Measurements from ENCODE around the gene RUSC2. TPM values are rescaled to one million over a fixed set of nuclear protein-coding genes. Genes with fewer than 3 reads are reported as not detected.
A peak's percentile ranks its signal among the peaks of the same experiment; 100 is the strongest.

The RUSC2 gene
- total and polyA plus RNA-seq, 2 of the 4 experiments (the other 2 are of a cell fraction), result 17.4 to 35.4 TPM

DNA sequence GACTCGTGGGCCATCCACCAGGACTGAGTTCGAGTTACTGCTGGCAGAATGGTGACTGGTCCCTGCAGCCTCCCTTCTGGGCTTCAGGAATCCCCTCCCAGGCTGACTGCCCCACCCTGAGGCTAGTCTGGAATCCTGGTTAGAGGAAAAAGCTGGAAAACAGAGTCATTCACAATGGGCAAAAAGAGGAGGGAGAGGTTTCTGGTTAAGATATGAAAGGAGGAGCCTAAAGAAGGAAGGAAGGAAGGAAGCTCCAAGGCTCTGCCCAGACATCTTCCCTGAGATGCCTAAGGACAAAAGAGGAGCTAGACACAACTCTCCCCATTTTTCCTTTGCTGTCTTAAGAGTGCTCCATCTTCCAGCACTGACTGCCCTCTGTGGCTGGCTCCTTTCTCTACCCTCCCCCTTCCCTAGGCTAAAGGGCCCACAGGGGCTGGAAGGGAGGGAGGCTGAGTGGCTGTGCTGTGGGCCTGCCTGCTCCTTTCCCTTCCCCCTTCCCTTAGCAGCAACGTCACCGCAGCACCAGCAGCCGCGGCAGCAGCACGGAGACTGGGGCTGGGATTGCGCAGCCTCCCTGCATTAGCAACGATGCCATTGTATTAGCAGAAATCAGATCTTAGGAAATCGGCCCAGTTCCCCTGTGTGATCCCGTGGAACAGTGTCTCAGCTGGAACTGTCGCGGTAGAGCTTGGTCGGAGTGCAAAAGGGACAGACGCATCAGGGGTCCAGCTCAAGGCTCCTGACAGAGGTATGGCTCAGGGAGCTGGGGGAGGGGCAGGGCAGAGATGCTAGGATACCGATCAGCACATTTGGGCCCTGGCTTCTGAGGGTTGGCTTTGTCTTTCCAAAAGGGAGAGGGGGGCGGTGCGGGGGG is 48.7 kb downstream of the RUSC2 start (continued):
- TF ChIP-seq MAFK (IDR thresholded peaks at IDR 0.05; ENCODE audit: low read depth, low read length) (no peak), SMC3 (IDR thresholded peaks at IDR 0.05; ENCODE audit: low read depth, low read length) (no peak), CHD1 (IDR thresholded peaks at IDR 0.05; ENCODE audit: low read depth, low read length) (no peak), RAD21 (IDR thresholded peaks at IDR 0.05; ENCODE audit: low read length) (peak; percentile 19; the same call in 1 of the 2 replicates)

Other genes with a start within 250 kb of the RUSC2 start
- gene TESK1, start 115.2 kb downstream of the RUSC2 start, total RNA-seq (2012; rRNA removed), result 3.1 and 3.4 TPM in 2 replicates
- gene TESK1, start 115.2 kb downstream of the RUSC2 start, polyA plus RNA-seq (2012; rRNA removed), result 21.0 and 22.9 TPM in 2 replicates
- gene CD72, start 128.3 kb downstream of the RUSC2 start, total RNA-seq (2012; rRNA removed), result 0.36 TPM in 1 of 2 replicates, not detected in the other
- 0.09 and 0.58 TPM in 2 replicates for gene CD72, start 128.3 kb downstream of the RUSC2 start, polyA plus RNA-seq (2012; rRNA removed)
- not detected in 2 replicates for gene SIT1, start 160.8 kb downstream of the RUSC2 start, total RNA-seq (2012; rRNA removed)
- not detected in 2 replicates for gene SIT1, start 160.8 kb downstream of the RUSC2 start, polyA plus RNA-seq (2012; rRNA removed)
- 13,690 and 21,707 TPM in 2 replicates for gene RMRP, start 167.9 kb downstream of the RUSC2 start, total RNA-seq (2012; rRNA removed)
- 39.7 and 88.0 TPM in 2 replicates for gene RMRP, start 167.9 kb downstream of the RUSC2 start, polyA plus RNA-seq (2012; rRNA removed)
- 6.8 and 10.0 TPM in 2 replicates for gene CCDC107, start 168.2 kb downstream of the RUSC2 start, total RNA-seq (2012; rRNA removed)
- 21.1 and 24.4 TPM in 2 replicates for gene CCDC107, start 168.2 kb downstream of the RUSC2 start, polyA plus RNA-seq (2012; rRNA removed)
- gene ARHGEF39, start 175.1 kb downstream of the RUSC2 start, total RNA-seq (2012; rRNA removed), result 0.56 and 2.5 TPM in 2 replicates
- 2.1 and 2.8 TPM in 2 replicates for gene ARHGEF39, start 175.1 kb downstream of the RUSC2 start, polyA plus RNA-seq (2012; rRNA removed)
- gene CA9, start 183.8 kb downstream of the RUSC2 start, total RNA-seq (2012; rRNA removed), result 0.54 and 0.56 TPM in 2 replicates
- 3.7 and 3.9 TPM in 2 replicates for gene CA9, start 183.8 kb downstream of the RUSC2 start, polyA plus RNA-seq (2012; rRNA removed)
- 960 and 1,994 TPM in 2 replicates for gene TPM2, start 199.8 kb downstream of the RUSC2 start, total RNA-seq (2012; rRNA removed)
- gene TPM2, start 199.8 kb downstream of the RUSC2 start, polyA plus RNA-seq (2012; rRNA removed), result 2,500 and 2,548 TPM in 2 replicates
- gene TLN1, start 242.1 kb downstream of the RUSC2 start, total RNA-seq (2012; rRNA removed), result 337 and 346 TPM in 2 replicates
- 224 and 228 TPM in 2 replicates for gene TLN1, start 242.1 kb downstream of the RUSC2 start, polyA plus RNA-seq (2012; rRNA removed)
- 105 and 106 TPM in 2 replicates for gene CREB3, start 242.6 kb downstream of the RUSC2 start, total RNA-seq (2012; rRNA removed)
- 54.9 and 60.7 TPM in 2 replicates for gene CREB3, start 242.6 kb downstream of the RUSC2 start, polyA plus RNA-seq (2012; rRNA removed)

Data from IMR-90 (cell line).